Measurements from ENCODE around the gene CAPN10. TPM values are rescaled to one million over a fixed set of nuclear protein-coding genes. Genes with fewer than 3 reads are reported as not detected.

Gene CAPN10
- total RNA-seq, 4 donors from 2014 or later, result 28.0 to 66.3 (median 54.8) TPM

DNA sequence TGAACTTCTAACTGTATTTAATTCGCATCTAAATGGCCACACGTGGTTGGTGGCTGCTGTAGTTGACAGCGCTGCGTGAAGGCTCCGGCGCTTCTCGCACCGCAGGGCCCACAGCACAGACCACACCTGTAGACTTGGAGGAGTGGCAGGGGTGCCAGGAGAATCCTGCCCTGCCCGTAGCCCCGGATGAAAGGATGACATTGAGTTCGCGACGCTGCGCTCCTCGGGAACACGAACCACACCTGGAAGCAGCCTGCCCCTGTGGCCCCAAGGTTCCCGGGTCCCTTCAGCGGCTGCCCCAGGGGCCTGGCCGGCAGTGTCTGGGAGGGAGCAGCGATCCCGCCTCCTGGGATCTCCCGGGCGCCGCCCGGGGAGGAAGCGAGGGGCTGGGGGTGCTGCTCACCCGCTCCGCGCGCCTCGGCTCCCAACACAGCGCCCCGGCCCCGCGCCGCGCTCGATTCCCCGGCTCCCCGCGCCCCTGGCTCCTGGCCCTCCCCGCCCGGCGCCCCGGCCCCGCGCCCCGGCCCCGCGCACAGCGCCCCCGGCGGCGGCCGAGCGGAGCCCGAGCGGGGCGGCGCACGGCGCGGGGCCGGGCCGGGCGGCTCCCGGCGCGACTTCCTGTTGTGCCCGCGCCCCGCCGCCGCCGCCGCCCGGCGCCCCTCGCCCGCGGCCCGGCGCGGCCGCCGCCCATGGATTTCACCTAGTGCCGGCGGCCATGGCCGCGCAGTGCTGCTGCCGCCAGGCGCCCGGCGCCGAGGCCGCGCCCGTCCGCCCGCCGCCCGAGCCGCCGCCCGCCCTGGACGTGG is 18.5 kb upstream of the CAPN10 start, which contains the start of gene RNPEPL1:
RNPEPL1 (plus strand) TSS at position 613 of the 806 bp plus-strand sequence; CDS start at position 716, 103 bp downstream.
- Histone ChIP-seq H3K9me3 (no peaks in the 10 kb centered on the region), H3K4me3 (peak within 1 kb of the TSS; percentile 66 to 93 (median 82)), H3K27ac (peak within 1 kb of the TSS; percentile 81 to 97 (median 96)), H3K27me3 (no peaks in the 10 kb centered on the region), H3K4me1 (peaks cover 5 to 82% (median 48%) of the 10 kb centered on the region in 4 donors), H3K36me3 (peaks cover 0 to 29% (median 0%) of the 10 kb centered on the region in 3 donors)
- 0 to 1% methylated on average over 11 to 17 of the region's 106 CpGs for WGBS, 2 donors
- TF ChIP-seq EP300 (IDR thresholded peaks at IDR 0.05) (peak in 1 of 2 donors; percentile 21), POLR2A (IDR thresholded peaks at IDR 0.05) (peak in 1 of 2 donors; percentile 22)
- TF ChIP-seq, protein P1, sequence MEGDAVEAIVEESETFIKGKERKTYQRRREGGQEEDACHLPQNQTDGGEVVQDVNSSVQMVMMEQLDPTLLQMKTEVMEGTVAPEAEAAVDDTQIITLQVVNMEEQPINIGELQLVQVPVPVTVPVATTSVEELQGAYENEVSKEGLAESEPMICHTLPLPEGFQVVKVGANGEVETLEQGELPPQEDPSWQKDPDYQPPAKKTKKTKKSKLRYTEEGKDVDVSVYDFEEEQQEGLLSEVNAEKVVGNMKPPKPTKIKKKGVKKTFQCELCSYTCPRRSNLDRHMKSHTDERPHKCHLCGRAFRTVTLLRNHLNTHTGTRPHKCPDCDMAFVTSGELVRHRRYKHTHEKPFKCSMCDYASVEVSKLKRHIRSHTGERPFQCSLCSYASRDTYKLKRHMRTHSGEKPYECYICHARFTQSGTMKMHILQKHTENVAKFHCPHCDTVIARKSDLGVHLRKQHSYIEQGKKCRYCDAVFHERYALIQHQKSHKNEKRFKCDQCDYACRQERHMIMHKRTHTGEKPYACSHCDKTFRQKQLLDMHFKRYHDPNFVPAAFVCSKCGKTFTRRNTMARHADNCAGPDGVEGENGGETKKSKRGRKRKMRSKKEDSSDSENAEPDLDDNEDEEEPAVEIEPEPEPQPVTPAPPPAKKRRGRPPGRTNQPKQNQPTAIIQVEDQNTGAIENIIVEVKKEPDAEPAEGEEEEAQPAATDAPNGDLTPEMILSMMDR (IDR thresholded peaks at IDR 0.05), result no peak
- DNase-seq (ENCODE audit: low spot score in 2 of 2), result peak in 1 of 2 donors; percentile 13

- peak overlapping the region; percentile 50 to 90 (median 79) for H3K27ac ChIP-seq
- peaks cover 0 to 37% (median 0%) of the 10 kb centered on the region in 3 donors for H3K36me3 ChIP-seq
- H3K4me3 ChIP-seq, result peak overlapping the region; percentile 66 to 93 (median 80)
- H3K9me3 ChIP-seq, result no peaks in the 10 kb centered on the region
- H3K27me3 ChIP-seq, result no peaks in the 10 kb centered on the region
- 2 to 8% methylated on average over 5 to 18 of the region's 93 CpGs for WGBS, 2 donors
- TF ChIP-seq, protein P1 (IDR thresholded peaks at IDR 0.05), result peak in 1 of 5 experiments; percentile 10
- no peak for TF ChIP-seq POLR2A (IDR thresholded peaks at IDR 0.05)
- no peak for TF ChIP-seq EP300 (IDR thresholded peaks at IDR 0.05)
- peaks cover 5 to 82% (median 44%) of the 10 kb centered on the region in 4 donors for H3K4me1 ChIP-seq
- DNase-seq (ENCODE audit: low spot score in 2 of 2), result peak in 1 of 2 donors; percentile 32
Measured at GRCh38 chr2:240568678-240569522, 17.6 kb upstream of the CAPN10 start.

DNA sequence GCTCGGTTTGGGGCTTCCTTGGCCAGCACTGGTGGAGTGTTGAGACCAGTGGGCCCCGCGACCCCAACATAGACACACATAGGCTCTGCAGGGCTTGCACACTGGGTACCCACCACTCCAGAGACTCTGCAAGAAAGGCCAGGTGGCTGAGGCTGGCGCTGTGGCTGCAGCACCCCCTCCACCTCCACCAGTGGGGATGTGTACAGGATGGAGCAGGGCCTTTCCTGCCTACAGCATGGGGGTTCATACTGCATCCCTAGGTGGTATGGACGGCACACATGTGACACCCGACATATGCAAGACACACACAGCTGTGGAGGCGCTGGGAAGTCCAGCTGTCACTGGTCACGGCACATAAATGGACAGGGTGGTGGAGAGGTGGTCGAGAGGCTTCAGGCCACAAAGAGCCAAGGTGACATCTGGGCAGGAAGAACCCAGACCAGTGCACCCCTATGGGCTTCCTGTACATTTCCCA is 17.0 kb upstream of the CAPN10 start:
- H3K27ac ChIP-seq, result peak overlapping the region in 3 of 4 donors; percentile 78 to 90 (median 80)
- 78 to 79% methylated on average over 8 to 9 of the region's 9 CpGs for WGBS, 2 donors
- H3K9me3 ChIP-seq, result no peaks in the 10 kb centered on the region
- H3K27me3 ChIP-seq, result no peaks in the 10 kb centered on the region
- H3K36me3 ChIP-seq, result peaks cover 0 to 44% (median 0%) of the 10 kb centered on the region in 3 donors
- H3K4me1 ChIP-seq, result peaks cover 5 to 75% (median 43%) of the 10 kb centered on the region in 4 donors
- DNase-seq (ENCODE audit: low spot score in 2 of 2), result no peak
- TF ChIP-seq EP300 (IDR thresholded peaks at IDR 0.05) (no peak), POLR2A (IDR thresholded peaks at IDR 0.05) (no peak)
- TF ChIP-seq, protein P1 (IDR thresholded peaks at IDR 0.05), result no peak
- H3K4me3 ChIP-seq, result peak overlapping the region; percentile 66 to 93 (median 80)

DNA sequence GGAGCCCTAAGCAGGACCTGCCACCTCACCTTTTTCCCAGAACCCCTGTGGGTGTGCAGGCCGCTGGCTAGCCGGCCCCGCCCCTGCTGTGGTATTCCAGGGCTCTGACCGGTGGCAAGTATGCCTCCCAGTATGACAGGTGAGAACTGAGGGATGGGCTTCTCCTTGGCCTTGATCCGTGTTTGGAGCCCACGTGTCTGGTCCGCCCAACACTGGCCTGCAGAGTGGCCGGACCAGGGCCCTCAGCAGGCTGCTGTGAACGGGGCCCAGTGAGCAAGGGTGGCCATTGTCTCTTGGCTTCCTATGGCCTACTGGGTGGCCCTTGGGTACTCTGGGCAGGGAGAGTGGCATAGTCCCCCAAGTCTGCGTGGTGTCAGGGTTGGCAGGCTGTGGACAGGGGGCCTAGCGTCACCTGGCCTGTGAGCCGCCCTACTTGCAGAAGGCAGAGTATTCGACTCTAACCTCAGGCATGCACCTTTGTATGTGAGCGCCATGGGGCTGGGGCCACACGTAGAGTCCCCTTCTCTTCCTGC is 16.5 kb upstream of the CAPN10 start:
- H3K36me3 ChIP-seq, result peaks cover 0 to 49% (median under 1%) of the 10 kb centered on the region in 3 donors
- TF ChIP-seq POLR2A (IDR thresholded peaks at IDR 0.05) (no peak), EP300 (IDR thresholded peaks at IDR 0.05) (no peak)
- TF ChIP-seq, protein P1 (IDR thresholded peaks at IDR 0.05), result no peak
- peak overlapping the region in 1 of 4 donors; percentile 90 for H3K27ac ChIP-seq
- H3K4me1 ChIP-seq, result peaks cover 5 to 70% (median 40%) of the 10 kb centered on the region in 4 donors
- H3K27me3 ChIP-seq, result no peaks in the 10 kb centered on the region
- WGBS, 2 donors, result 92 to 93% methylated on average over 11 to 15 of the region's 15 CpGs
- no peaks in the 10 kb centered on the region for H3K9me3 ChIP-seq
- DNase-seq (ENCODE audit: low spot score in 2 of 2), result peak in 1 of 2 donors; percentile 10
- peak overlapping the region in 1 of 4 donors; percentile 93 for H3K4me3 ChIP-seq

Data from tibial nerve (tissue), 4 donors.